NCI-H128 (cell line): ENCODE measurements around the gene CAMTA1.

Source experiments
- DNase-seq: peaks from one replicate; lab custom pipeline; 2025; ENCODE audit not compliant: unreplicated experiment; lab: John Stamatoyannopoulos, UW

CAMTA1 gene

GRCh38 chr1:7455796-7456721, 670.8 kb downstream of the CAMTA1 start:
- DNase-seq: no peak

GRCh38 chr1:7456722-7457082, 671.4 kb downstream of the CAMTA1 start:
- DNase-seq: no peak

DNA sequence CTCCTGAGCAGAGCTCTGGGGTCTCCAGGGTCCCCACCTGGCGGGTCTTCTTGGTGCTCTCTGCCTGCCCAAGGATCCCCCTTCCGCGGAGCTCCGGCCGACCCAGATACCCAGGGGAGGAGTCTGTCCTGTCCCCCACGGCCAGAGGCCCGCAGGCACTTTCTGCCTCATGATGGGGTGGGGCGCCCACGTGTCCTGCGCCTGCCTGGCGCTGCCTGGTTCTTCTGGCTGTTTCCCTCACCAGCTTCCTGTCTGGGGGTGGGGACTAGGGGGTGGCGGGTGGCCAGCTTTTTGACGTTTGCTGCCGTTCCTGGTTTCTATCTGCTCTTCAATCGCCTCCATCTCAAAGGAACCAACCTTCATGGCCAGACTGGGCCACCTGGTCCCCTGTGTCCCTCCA, 672.6 kb downstream of the CAMTA1 start:
- no peak for DNase-seq

DNA sequence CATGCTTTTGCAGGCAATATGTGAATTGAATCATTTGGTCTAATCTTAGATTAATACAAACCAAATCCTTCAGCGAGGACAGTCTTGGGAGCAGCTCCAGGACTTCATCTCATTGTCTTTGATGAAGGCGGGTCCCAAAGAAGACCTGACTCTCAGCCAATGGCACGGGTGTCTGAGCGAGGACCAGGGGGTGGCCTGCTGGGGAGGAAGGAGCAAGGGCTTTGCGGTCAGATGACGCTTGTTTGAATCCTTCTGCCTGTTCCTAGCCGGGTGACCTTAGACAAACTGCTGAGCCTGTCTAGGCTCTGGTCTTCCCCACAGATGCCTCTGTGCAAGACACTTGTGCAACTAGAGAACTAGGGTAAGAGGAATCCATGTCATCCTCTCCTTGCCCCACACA, 673.7 kb downstream of the CAMTA1 start:
- DNase-seq: no peak

DNA sequence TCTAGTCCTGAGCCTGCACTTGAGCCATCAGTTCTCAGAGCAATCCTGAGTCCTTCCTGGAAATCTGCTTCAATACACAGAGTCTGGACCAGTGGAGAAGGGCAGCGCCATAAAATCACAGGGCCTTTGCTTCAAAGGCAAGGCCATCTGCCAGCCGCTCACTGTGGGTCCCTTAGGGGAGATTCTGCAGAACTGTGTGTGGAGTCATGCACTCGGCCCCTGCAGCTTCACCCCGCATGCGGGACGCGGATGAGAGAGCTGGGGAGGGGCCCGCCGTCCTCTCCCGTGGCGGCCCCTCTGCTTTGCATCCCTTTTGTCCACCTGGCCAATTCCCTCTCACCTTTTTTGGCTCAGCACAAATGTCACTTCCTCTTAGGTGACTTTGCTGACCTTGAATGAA, 674.7 kb downstream of the CAMTA1 start:
- DNase-seq: no peak

GRCh38 chr1:7460807-7461206, 675.6 kb downstream of the CAMTA1 start:
- DNase-seq: no peak

- DNase-seq: no peak
These were observed 677.4 kb downstream of the CAMTA1 start for GRCh38 chr1:7462617-7463016.

- no peak for DNase-seq
These were observed 678.3 kb downstream of the CAMTA1 start for GRCh38 chr1:7463526-7463925.

DNA sequence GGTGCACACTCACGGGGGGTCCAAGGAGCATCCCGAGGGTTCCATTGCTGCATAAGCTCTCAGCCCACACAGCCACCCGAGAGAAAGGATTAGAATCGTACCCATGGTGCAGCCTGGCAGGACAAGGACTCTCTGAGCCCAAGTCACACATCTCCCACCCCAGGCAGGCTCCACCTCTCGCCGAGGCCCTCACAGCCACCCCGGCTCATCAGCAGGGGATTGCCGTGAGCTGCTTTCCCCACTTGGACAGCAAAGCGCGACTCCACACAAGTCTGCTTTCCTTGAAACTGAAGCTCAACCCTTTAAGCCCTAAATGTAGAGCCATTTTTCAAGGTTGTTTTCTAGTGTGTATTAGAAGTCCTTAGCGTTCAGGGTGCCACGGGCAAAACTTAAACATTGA, 679.5 kb downstream of the CAMTA1 start:
- no peak for DNase-seq

GRCh38 chr1:7467476-7468175, 682.4 kb downstream of the CAMTA1 start:
- DNase-seq: no peak

GRCh38 chr1:7468248-7468647, 683.0 kb downstream of the CAMTA1 start:
- DNase-seq: no peak

GRCh38 chr1:7469255-7469938, 684.1 kb downstream of the CAMTA1 start:
- DNase-seq: no peak

DNA sequence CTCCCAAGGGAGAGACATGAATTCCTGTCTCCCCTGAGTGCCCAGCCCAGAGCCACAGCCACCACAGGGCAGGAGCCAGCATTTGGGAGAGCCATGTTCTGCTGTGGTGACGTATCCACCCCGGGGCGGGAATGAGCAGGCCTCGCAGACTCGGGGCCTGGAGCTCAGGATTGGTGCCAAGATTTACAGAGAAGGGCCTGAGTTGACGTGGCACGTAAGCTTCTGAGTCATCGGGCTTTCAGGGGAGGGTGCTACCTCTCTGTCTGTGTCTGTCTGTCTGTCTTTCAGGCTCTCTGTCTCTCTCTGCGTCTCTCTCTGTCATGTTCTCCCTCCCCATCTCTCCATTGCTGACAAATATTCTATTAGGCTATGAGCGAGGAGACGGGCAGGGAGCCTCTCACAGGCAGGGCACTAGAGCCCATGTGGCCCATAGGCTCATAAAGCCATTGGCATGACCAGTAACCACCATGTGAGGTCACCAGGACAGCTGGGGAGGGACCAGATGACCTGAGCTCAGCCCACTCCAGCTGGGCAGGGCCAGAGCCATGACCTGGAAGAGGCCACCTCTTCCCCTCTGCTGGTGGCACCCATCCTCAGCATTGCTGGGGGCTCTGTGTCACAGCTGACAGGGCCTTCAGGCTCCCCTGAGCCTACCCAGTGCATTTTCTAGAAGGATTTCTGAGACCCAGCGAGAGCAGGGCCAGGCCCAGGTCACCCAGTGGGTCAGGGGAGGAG, 685.8 kb downstream of the CAMTA1 start:
- DNase-seq: no peak

DNA sequence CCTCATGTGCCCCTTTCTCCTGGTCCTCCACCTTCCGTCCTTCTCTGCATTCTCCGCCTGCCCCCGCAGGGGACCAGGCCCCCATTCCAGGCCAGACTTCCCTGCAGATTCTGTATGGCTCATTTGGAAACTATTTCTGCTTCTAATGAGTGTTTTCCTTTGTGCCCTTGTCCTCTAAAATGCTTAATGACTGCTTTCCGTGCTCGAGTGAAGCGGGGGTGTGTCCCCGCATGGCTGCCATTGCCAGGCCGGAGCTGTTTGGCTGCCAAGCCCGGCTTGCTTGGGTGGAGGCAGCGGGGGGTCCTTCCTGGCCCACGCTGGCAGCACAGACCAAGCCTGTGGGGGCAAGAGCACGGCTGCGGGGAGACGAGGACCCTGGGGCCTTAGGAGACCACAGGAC, 686.6 kb downstream of the CAMTA1 start:
- no peak for DNase-seq

GRCh38 chr1:7473223-7474142, 688.2 kb downstream of the CAMTA1 start:
- DNase-seq: no peak

DNA sequence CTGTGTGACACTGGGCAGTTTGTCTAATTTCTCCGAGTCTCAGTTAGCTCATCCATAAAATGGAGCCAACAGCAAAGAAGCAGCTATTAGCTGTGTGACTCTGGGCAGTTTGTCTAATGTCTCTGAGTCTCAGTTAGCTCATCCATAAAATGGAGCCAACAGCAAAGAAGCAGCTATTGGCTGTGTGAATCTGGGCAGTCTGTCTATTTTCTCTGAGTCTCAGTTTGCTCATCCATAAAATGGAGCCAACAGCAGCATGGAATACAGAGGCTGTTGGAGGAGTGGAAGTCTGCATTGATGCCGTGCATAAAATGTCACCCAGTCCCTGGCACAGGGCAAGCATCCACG, 688.9 kb downstream of the CAMTA1 start:
- no peak for DNase-seq

DNA sequence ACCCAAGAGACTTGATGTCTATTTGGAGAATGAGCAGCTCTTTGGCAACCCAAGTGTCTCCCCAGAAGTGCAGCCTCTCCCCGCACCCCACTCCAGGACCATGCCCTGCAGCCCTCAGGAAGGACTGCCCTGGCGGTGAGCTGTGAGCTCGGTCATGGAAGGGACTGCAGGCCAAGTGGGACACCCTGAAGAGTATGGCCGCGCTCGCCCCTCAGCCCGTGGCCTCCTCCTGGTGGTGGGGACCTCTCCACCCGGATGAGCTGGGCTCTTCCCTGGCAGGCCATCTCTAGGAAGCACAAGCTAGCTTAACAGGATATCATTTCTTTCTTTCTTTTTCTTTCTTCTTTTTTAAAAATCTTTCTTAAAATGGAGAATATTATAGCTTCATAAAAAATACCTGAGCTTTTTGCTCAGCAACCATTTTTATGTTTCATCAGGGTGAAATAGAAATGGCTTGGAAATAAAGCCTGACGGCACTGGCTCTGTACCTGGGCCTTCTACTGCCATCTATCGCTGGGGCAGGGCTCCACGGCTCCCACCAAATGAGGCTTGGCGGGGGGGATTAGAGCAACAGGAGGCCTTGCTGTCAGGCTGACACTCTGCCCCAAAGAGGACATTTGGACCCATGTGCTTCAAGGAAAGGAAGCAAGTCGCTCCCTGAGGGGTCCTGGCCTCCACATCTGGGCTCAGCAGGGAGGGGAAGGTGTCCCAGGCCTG, 689.7 kb downstream of the CAMTA1 start:
- DNase-seq: no peak

- DNase-seq: no peak
These were observed 690.4 kb downstream of the CAMTA1 start for GRCh38 chr1:7475691-7476090.

GRCh38 chr1:7476402-7476801, 691.1 kb downstream of the CAMTA1 start:
- no peak for DNase-seq
